Right forelimb (tissue), 1 donor: ENCODE measurements around the gene AKT1.
"Not testable (repeated sequence)": the region's sequence is repeated elsewhere in the genome, so short reads cannot be mapped to it uniquely, and the experiment has no call there.

ENCODE experiments used
- DNase-seq: peaks from one replicate; pipeline ENCODE4 v3.0.0-alpha.2; 2018

Gene AKT1

GRCh38 chr14:104751539-104752422, 43.8 kb downstream of the AKT1 start:
- no peak for DNase-seq

- DNase-seq, result not testable (repeated sequence)
These were observed 44.8 kb downstream of the AKT1 start for GRCh38 chr14:104750753-104751057.

- no peak for DNase-seq
These were observed 45.3 kb downstream of the AKT1 start for GRCh38 chr14:104750056-104750752.

- no peak for DNase-seq
These were observed 46.4 kb downstream of the AKT1 start for GRCh38 chr14:104749111-104749649.

- DNase-seq, result no peak
These were observed 47.7 kb downstream of the AKT1 start for GRCh38 chr14:104747876-104748275.

- DNase-seq, result no peak
These were observed 48.5 kb downstream of the AKT1 start for GRCh38 chr14:104746934-104747481.

GRCh38 chr14:104746071-104746545, 49.4 kb downstream of the AKT1 start:
- no peak for DNase-seq

GRCh38 chr14:104745431-104745830, 50.1 kb downstream of the AKT1 start:
- DNase-seq, result no peak

GRCh38 chr14:104744484-104744883, 51.1 kb downstream of the AKT1 start:
- DNase-seq, result no peak

GRCh38 chr14:104743461-104744380, 51.8 kb downstream of the AKT1 start:
- no peak for DNase-seq

- no peak for DNase-seq
These were observed 52.7 kb downstream of the AKT1 start for GRCh38 chr14:104742586-104743455.

GRCh38 chr14:104741803-104742251, 53.7 kb downstream of the AKT1 start:
- no peak for DNase-seq

- no peak for DNase-seq
These were observed 54.3 kb downstream of the AKT1 start for GRCh38 chr14:104741108-104741802.

GRCh38 chr14:104739546-104740516, 55.7 kb downstream of the AKT1 start:
- DNase-seq, result no peak

GRCh38 chr14:104739026-104739425, 56.5 kb downstream of the AKT1 start:
- no peak for DNase-seq

- DNase-seq, result no peak
These were observed 57.1 kb downstream of the AKT1 start for GRCh38 chr14:104738375-104739019.

GRCh38 chr14:104735830-104736642, 59.5 kb downstream of the AKT1 start:
- peak; percentile 70 for DNase-seq
